ENCODE data around the gene ARHGEF19.

Gene ARHGEF19

GRCh38 chr1:16235347-16235746, 22.9 kb upstream of the ARHGEF19 start:
- Histone ChIP-seq H3K9me2 (replicated peaks; ENCODE audit: low read depth, low read length) (no peaks in the 10 kb centered on the region), H3K27me3 (ENCODE audit: insufficient read depth, low read length, poor library complexity, severe bottlenecking) (no peaks in the 10 kb centered on the region), H2AFZ (ENCODE audit: low read length) (no peak overlapping the region), H3F3A (ENCODE audit: low read depth) (no peaks in the 10 kb centered on the region; the same call in 1 of the 2 replicates), H3K4me1 (ENCODE audit: insufficient read depth, low read length, poor library complexity, severe bottlenecking) (peaks cover 9% of the 10 kb centered on the region), H3K36me3 (ENCODE audit: insufficient read depth, low read length) (no peaks in the 10 kb centered on the region), H3K9ac (ENCODE audit: low read depth, low read length, poor library complexity, severe bottlenecking) (no peak overlapping the region), H3K4me3 (ENCODE audit: low read length, poor library complexity, severe bottlenecking) (no peak overlapping the region), H3K9me3 (ENCODE audit: insufficient read depth, low read depth, low read length) (no peaks in the 10 kb centered on the region), H3K4me2 (ENCODE audit: low read depth, low read length, poor library complexity, severe bottlenecking) (no peak overlapping the region), H3K79me2 (ENCODE audit: insufficient read depth, low read length) (no peaks in the 10 kb centered on the region), H4K20me1 (ENCODE audit: insufficient read depth, low read length, poor library complexity, severe bottlenecking) (no peaks in the 10 kb centered on the region)
- TF ChIP-seq CTCF (conservative IDR thresholded peaks at IDR 0.05; ENCODE audit: low read length) (no peak), EZH2phosphoT487 (IDR thresholded peaks at IDR 0.05; ENCODE audit: borderline replicate concordance) (no peak)

GRCh38 chr1:16233431-16233830, 21.0 kb upstream of the ARHGEF19 start:
- H3K9ac ChIP-seq (ENCODE audit: low read depth, low read length, poor library complexity, severe bottlenecking) = no peak overlapping the region
- no peaks in the 10 kb centered on the region for H3K36me3 ChIP-seq (ENCODE audit: insufficient read depth, low read length)
- H3K79me2 ChIP-seq (ENCODE audit: insufficient read depth, low read length) = no peaks in the 10 kb centered on the region
- H3K4me3 ChIP-seq (ENCODE audit: low read length, poor library complexity, severe bottlenecking) = no peak overlapping the region
- H3K27me3 ChIP-seq (ENCODE audit: insufficient read depth, low read length, poor library complexity, severe bottlenecking) = no peaks in the 10 kb centered on the region
- no peaks in the 10 kb centered on the region for H4K20me1 ChIP-seq (ENCODE audit: insufficient read depth, low read length, poor library complexity, severe bottlenecking)
- H2AFZ ChIP-seq (ENCODE audit: low read length) = no peak overlapping the region
- no peaks in the 10 kb centered on the region for H3K9me3 ChIP-seq (ENCODE audit: insufficient read depth, low read depth, low read length)
- H3K4me2 ChIP-seq (ENCODE audit: low read depth, low read length, poor library complexity, severe bottlenecking) = no peak overlapping the region
- peaks cover 9% of the 10 kb centered on the region for H3K4me1 ChIP-seq (ENCODE audit: insufficient read depth, low read length, poor library complexity, severe bottlenecking)
- TF ChIP-seq CTCF (conservative IDR thresholded peaks at IDR 0.05; ENCODE audit: low read length) = no peak
- no peak for TF ChIP-seq EZH2phosphoT487 (IDR thresholded peaks at IDR 0.05; ENCODE audit: borderline replicate concordance)
- no peaks in the 10 kb centered on the region; the same call in 1 of the 2 replicates for H3F3A ChIP-seq (ENCODE audit: low read depth)
- H3K9me2 ChIP-seq (replicated peaks; ENCODE audit: low read depth, low read length) = no peaks in the 10 kb centered on the region

GRCh38 chr1:16232316-16232710, 19.9 kb upstream of the ARHGEF19 start:
- no peaks in the 10 kb centered on the region for H4K20me1 ChIP-seq (ENCODE audit: insufficient read depth, low read length, poor library complexity, severe bottlenecking)

More at GRCh38 chr1:16232316-16232710, 19.9 kb upstream of the ARHGEF19 start:
- H3F3A ChIP-seq (ENCODE audit: low read depth) = no peaks in the 10 kb centered on the region; the same call in 1 of the 2 replicates
- H2AFZ ChIP-seq (ENCODE audit: low read length) = no peak overlapping the region
- H3K4me1 ChIP-seq (ENCODE audit: insufficient read depth, low read length, poor library complexity, severe bottlenecking) = peaks cover 2% of the 10 kb centered on the region
- no peak overlapping the region for H3K4me2 ChIP-seq (ENCODE audit: low read depth, low read length, poor library complexity, severe bottlenecking)
- no peaks in the 10 kb centered on the region for H3K9me3 ChIP-seq (ENCODE audit: insufficient read depth, low read depth, low read length)
- H3K9ac ChIP-seq (ENCODE audit: low read depth, low read length, poor library complexity, severe bottlenecking) = no peak overlapping the region
- H3K9me2 ChIP-seq (replicated peaks; ENCODE audit: low read depth, low read length) = no peaks in the 10 kb centered on the region
- no peak overlapping the region for H3K4me3 ChIP-seq (ENCODE audit: low read length, poor library complexity, severe bottlenecking)
- no peaks in the 10 kb centered on the region for H3K36me3 ChIP-seq (ENCODE audit: insufficient read depth, low read length)
- H3K27me3 ChIP-seq (ENCODE audit: insufficient read depth, low read length, poor library complexity, severe bottlenecking) = no peaks in the 10 kb centered on the region
- H3K79me2 ChIP-seq (ENCODE audit: insufficient read depth, low read length) = no peaks in the 10 kb centered on the region
- no peak for TF ChIP-seq EZH2phosphoT487 (IDR thresholded peaks at IDR 0.05; ENCODE audit: borderline replicate concordance)
- TF ChIP-seq CTCF (conservative IDR thresholded peaks at IDR 0.05; ENCODE audit: low read length) = no peak
